Lung (tissue), 12 donors: ENCODE measurements around the gene PTX4. TPM values are rescaled to one million over a fixed set of nuclear protein-coding genes. Genes with fewer than 3 reads are reported as not detected.

Source experiments
- ATAC-seq: fragments of 200-7000 bp; cut with Tn5 transposase; one replicate; pipeline ENCODE4 v1.9.1; 2020; ENCODE audit warnings: moderate number of reproducible peaks; ENCODE audit not compliant: insufficient read depth, low FRiP score
- DNase-seq, 3 donors: peaks; one replicate each; pipeline ENCODE4 v3.0.0-alpha.2; 2013 to 2017
- H3K27ac ChIP-seq, 2 donors: one replicate each; pipeline ENCODE4 v1.5.1; 2013; ENCODE audit warnings: mild to moderate bottlenecking in 2 of 2, moderate library complexity in 2 of 2, control low read depth in 1 of 2, inconsistent platforms in 1 of 2, low read depth in 1 of 2, low read length in 1 of 2
- H3K27me3 ChIP-seq, 3 donors: one replicate each; pipeline ENCODE4 v1.5.1; 2013; ENCODE audit warnings: low read length in 2 of 3; ENCODE audit not compliant: control insufficient read depth in 3 of 3, insufficient read depth in 3 of 3
- H3K36me3 ChIP-seq, 4 donors: one replicate each; pipeline ENCODE4 v1.5.1; 2013; ENCODE audit warnings: low read length in 4 of 4, mild to moderate bottlenecking in 1 of 4, moderate library complexity in 1 of 4; ENCODE audit not compliant: control insufficient read depth in 4 of 4, insufficient read depth in 4 of 4
- H3K4me1 ChIP-seq, 5 donors: one replicate each; pipeline ENCODE4 v1.5.1; 2013; ENCODE audit warnings: low read length in 5 of 5, mild to moderate bottlenecking in 2 of 5, moderate library complexity in 1 of 5; ENCODE audit not compliant: control insufficient read depth in 5 of 5, insufficient read depth in 5 of 5
- H3K4me3 ChIP-seq: one replicate; pipeline ENCODE4 v1.5.1; 2013; ENCODE audit warnings: mild to moderate bottlenecking, control low read depth, moderate library complexity
- H3K9ac ChIP-seq, 2 donors: one replicate each; pipeline ENCODE4 v1.5.1; 2013; ENCODE audit warnings: low read length in 2 of 2, control low read depth in 1 of 2; ENCODE audit not compliant: insufficient read depth in 1 of 2
- H3K9me3 ChIP-seq, 4 donors: one replicate each; pipeline ENCODE4 v1.5.1; 2013; ENCODE audit warnings: low read length in 3 of 4, mild to moderate bottlenecking in 1 of 4, moderate library complexity in 1 of 4; ENCODE audit not compliant: control insufficient read depth in 4 of 4, insufficient read depth in 3 of 4
- WGBS, 2 donors: extraction: QIAGEN DNeasy Blood & Tissue Kit; methylation state at CpG; one replicate each; pipeline ENCODE4 v1.1.7; 2013; 5-methylcytosine and 5-hydroxymethylcytosine counted together
- polyA plus RNA-seq, 2 donors: library from polyadenylated mRNA; stranded (reverse); fragments of 200-250 nt; gene quantifications; one replicate each; pipeline ENCODE4 v1.2.1, GENCODE V29; 2013
- total RNA-seq, 2 donors: library from RNA; depleted of rRNA in 1 of 2; stranded (reverse); fragments of >200 nt in 1 of 2; gene quantifications; one replicate each; pipeline ENCODE4 v1.2.1, GENCODE V29; 2014 to 2021
- TF ChIP-seq, protein P1 (sequence below): IDR thresholded peaks from 2 replicates; pipeline ENCODE4 v1.5.1; 2012; ENCODE audit warnings: mild to moderate bottlenecking; ENCODE audit errors: control extremely low read depth, extremely low read depth
- donor health status: control.
- donor health status: control.
- donor health status: Bipolar disorder and iron deficiency.
- donor health status: healthy.
- donor health status: DM: yes; HTN: yes; CAD: no.

The PTX4 gene
- total and polyA plus RNA-seq, 4 donors, result 0.02 to 0.31 (median 0.25) TPM; not detected in 1

DNA sequence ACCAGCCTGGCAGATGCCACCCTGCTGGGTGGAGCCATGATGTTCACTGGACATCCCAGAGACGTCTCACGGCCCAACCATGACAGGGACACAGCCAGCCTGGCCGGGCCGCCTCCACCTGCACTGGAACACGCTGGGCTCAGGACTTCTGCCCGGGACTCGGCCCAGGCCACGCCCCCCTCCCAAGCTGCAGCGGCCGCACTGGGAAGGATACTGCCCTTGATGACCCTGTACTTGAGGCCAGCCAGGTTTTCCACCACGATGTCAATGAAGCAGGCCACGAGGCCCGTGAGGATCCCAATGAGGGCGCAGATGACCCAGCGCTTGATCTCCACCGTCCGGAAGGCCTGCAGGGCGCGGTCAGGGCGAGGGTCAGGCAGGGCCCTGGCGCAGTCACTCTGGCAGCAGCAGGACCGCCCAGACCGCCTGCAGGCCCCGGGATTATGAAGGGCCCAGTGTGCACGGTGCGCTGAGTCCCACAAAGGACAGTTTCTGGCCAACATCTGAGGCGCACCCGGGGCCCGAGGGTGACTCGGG lies 28.1 kb downstream of the PTX4 start:
- H3K4me1 ChIP-seq, result no peaks in the 10 kb centered on the region
- no peak for DNase-seq
- TF ChIP-seq, protein P1, sequence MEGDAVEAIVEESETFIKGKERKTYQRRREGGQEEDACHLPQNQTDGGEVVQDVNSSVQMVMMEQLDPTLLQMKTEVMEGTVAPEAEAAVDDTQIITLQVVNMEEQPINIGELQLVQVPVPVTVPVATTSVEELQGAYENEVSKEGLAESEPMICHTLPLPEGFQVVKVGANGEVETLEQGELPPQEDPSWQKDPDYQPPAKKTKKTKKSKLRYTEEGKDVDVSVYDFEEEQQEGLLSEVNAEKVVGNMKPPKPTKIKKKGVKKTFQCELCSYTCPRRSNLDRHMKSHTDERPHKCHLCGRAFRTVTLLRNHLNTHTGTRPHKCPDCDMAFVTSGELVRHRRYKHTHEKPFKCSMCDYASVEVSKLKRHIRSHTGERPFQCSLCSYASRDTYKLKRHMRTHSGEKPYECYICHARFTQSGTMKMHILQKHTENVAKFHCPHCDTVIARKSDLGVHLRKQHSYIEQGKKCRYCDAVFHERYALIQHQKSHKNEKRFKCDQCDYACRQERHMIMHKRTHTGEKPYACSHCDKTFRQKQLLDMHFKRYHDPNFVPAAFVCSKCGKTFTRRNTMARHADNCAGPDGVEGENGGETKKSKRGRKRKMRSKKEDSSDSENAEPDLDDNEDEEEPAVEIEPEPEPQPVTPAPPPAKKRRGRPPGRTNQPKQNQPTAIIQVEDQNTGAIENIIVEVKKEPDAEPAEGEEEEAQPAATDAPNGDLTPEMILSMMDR, result no peak
- ATAC-seq, result no peak
- H3K27ac ChIP-seq, result no peak overlapping the region
- WGBS, 2 donors, result 94 to 96% methylated on average over 30 of the region's 30 CpGs
- no peak overlapping the region for H3K4me3 ChIP-seq
- no peaks in the 10 kb centered on the region for H3K9me3 ChIP-seq
- peaks cover 0 to 52% (median 6%) of the 10 kb centered on the region in 4 donors for H3K36me3 ChIP-seq
- no peaks in the 10 kb centered on the region for H3K27me3 ChIP-seq
- H3K9ac ChIP-seq, result no peak overlapping the region

DNA sequence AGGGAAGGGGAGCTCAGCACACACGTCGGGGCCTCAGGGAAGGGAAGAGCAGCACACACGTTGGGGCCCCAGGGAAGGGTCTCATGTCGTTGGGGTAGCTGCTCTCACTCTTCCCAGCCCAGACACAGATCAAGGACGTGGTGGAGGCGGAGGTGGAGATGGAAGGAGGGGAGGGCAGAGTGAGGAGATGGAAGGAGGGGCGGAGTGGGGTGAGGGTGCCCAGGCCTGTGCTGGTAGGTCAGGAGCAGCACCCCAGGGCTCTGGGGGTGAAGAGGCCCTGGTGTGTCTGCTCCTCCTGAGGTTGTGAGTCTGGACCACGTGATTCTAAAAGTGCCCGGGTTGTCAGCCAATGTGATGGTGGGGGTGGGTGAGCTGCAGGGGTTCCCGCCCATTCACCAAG lies 28.8 kb downstream of the PTX4 start:
- Histone ChIP-seq H3K9me3 (no peaks in the 10 kb centered on the region), H3K4me3 (no peak overlapping the region), H3K4me1 (no peaks in the 10 kb centered on the region), H3K36me3 (peaks cover 3 to 59% (median 7%) of the 10 kb centered on the region in 4 donors), H3K27me3 (no peaks in the 10 kb centered on the region), H3K27ac (no peak overlapping the region), H3K9ac (no peak overlapping the region)
- WGBS, 2 donors, result 77 to 83% methylated on average over 10 of the region's 10 CpGs
- ATAC-seq (no peak), DNase-seq (no peak)
- TF ChIP-seq, protein P1, result no peak

GRCh38 chr16:1458977-1459341 lies 29.8 kb downstream of the PTX4 start:
- no peaks in the 10 kb centered on the region for H3K27me3 ChIP-seq
- H3K36me3 ChIP-seq, result peaks cover 4 to 63% (median 7%) of the 10 kb centered on the region in 4 donors
- no peak overlapping the region for H3K4me3 ChIP-seq
- H3K27ac ChIP-seq, result no peak overlapping the region
- ATAC-seq, result no peak
- WGBS, 2 donors, result 47 to 77% methylated on average over 14 of the region's 14 CpGs
- no peak overlapping the region for H3K9ac ChIP-seq
- DNase-seq, result no peak
- H3K9me3 ChIP-seq, result no peaks in the 10 kb centered on the region
- TF ChIP-seq, protein P1, result no peak
- no peaks in the 10 kb centered on the region for H3K4me1 ChIP-seq
